DOHH2 (cell line): ENCODE data around the gene RPUSD1.

Experiments used
- CTCF ChIP-seq: fragments of 200-600 bp; sonication (generic); IDR thresholded peaks from one replicate; pipeline ENCODE4 v1.5.1; 2014; ENCODE audit warnings: antibody characterized with exemption, mild to moderate bottlenecking, low read depth, low read length; ENCODE audit not compliant: poor library complexity, severe bottlenecking
- EZH2phosphoT487 ChIP-seq: fragments of 200-600 bp; sonication (generic); IDR thresholded peaks from 2 replicates; pipeline ENCODE4 v1.6.1; 2017; ENCODE audit warnings: borderline replicate concordance, mild to moderate bottlenecking, antibody characterized with exemption, low read length, moderate library complexity, mixed read lengths

- TF ChIP-seq CTCF: no peak
- no peak for TF ChIP-seq EZH2phosphoT487
Measured at GRCh38 chr16:746637-747036, 41.5 kb downstream of the RPUSD1 start.
